ENCODE measurements around the gene ERBB4. TPM values are rescaled to one million over a fixed set of nuclear protein-coding genes. Genes with fewer than 3 reads are reported as not detected.
"Not testable (repeated sequence)": the region's sequence is repeated elsewhere in the genome, so short reads cannot be mapped to it uniquely, and the experiment has no call there.

Gene ERBB4
- total RNA-seq, 1 donor from 2014 or later, result 2.1 TPM

- DNase-seq, result no peak
Observed at GRCh38 chr2:212052412-212053159, 486.0 kb downstream of the ERBB4 start.

GRCh38 chr2:212050871-212051270 lies 487.7 kb downstream of the ERBB4 start:
- DNase-seq, result no peak

GRCh38 chr2:212042562-212042961 lies 496.0 kb downstream of the ERBB4 start:
- no peak for DNase-seq

- DNase-seq, result no peak
Observed at GRCh38 chr2:212037062-212037461, 501.5 kb downstream of the ERBB4 start.

GRCh38 chr2:212034841-212035585 lies 503.6 kb downstream of the ERBB4 start:
- no peak for DNase-seq

GRCh38 chr2:212033888-212034287 lies 504.7 kb downstream of the ERBB4 start:
- DNase-seq, result no peak

- DNase-seq, result no peak
Observed at GRCh38 chr2:212032536-212033219, 505.9 kb downstream of the ERBB4 start.

GRCh38 chr2:212032032-212032431 lies 506.6 kb downstream of the ERBB4 start:
- DNase-seq, result no peak

GRCh38 chr2:212030709-212031108 lies 507.9 kb downstream of the ERBB4 start:
- DNase-seq, result no peak

- DNase-seq, result no peak
Observed at GRCh38 chr2:212028798-212029394, 509.7 kb downstream of the ERBB4 start.

- DNase-seq, result no peak
Observed at GRCh38 chr2:212027681-212028628, 510.6 kb downstream of the ERBB4 start.

- no peak for DNase-seq
Observed at GRCh38 chr2:212024040-212024439, 514.6 kb downstream of the ERBB4 start.

- no peak for DNase-seq
Observed at GRCh38 chr2:212022966-212023365, 515.6 kb downstream of the ERBB4 start.

GRCh38 chr2:212021947-212022346 lies 516.7 kb downstream of the ERBB4 start:
- no peak for DNase-seq

- no peak for DNase-seq
Observed at GRCh38 chr2:212015588-212015987, 523.0 kb downstream of the ERBB4 start.

- DNase-seq, result no peak
Observed at GRCh38 chr2:212013626-212014025, 525.0 kb downstream of the ERBB4 start.

GRCh38 chr2:212010305-212010704 lies 528.3 kb downstream of the ERBB4 start:
- DNase-seq, result not testable (repeated sequence)

GRCh38 chr2:212007972-212008371 lies 530.6 kb downstream of the ERBB4 start:
- no peak for DNase-seq

- DNase-seq, result no peak
Observed at GRCh38 chr2:212005085-212005671, 533.4 kb downstream of the ERBB4 start.

- no peak for DNase-seq
Observed at GRCh38 chr2:212001325-212001724, 537.3 kb downstream of the ERBB4 start.

- no peak for DNase-seq
Observed at GRCh38 chr2:211996857-211997256, 541.7 kb downstream of the ERBB4 start.

Measured in skin of body (tissue), 2 donors.